ENCODE measurements around the gene HDAC3.
A peak's percentile ranks its signal among the peaks of the same experiment; 100 is the strongest.

The HDAC3 gene

DNA sequence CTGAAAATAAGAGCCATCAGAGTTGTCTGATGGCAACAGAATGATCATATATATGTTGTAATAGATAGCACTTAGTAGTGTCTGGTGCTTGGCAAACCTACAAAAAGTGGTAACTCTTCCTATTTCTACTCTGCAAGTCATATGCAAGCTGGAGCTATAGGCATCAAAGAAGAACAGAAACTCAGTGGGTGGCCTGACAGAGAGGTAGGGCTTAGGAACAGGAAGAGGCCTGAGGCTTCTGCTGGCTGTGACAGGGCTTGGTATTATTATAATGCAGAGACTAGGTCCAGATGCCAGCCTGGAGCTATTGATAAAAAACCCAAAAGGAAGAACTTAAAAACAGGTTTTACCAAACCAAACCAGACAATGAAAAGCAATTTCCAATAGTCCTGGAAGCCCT is 13.5 kb downstream of the HDAC3 start:
- no peak for TF ChIP-seq CTCF (conservative IDR thresholded peaks at IDR 0.05; ENCODE audit: low read depth, low read length)
- no peak for DNase-seq (ENCODE audit: low read depth)
- H3K4me3 ChIP-seq (ENCODE audit: low read length): no peak overlapping the region

DNA sequence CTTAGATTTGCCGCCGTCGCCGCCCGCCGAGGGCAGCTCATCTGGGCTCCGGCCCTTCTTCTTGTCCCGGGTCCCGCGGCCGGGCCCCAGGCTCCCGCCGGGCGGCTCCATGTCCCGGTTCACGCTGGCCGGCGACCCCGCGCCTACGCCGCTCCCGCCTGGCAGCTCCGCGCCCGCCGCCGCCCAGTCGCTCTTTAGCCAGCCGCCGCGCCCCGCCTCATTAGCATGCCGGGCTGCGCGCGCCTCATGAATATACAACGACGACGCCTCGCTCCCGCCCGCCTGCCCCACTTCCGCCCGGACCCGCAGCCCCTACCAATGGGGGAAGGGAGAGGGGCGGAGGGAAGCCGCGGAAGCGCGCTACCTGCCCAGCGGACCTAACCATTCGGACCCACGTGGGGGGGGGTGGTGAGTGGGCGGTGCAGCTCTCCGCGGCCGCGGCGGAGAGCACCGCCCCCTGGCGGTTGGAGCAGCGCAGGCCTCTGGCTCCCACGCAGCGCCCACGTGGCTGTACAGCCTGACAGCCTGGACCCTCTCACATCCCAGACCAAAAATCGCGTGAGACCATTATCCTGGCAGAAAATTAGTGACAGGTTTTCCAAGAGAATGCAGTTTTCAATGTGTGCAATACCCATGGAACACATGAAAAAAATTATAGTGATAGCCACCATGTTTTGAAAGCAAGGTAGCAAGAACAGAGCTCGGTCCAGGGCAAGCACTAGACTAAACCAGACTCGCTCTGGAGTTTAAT is 17.7 kb downstream of the HDAC3 start, which contains the start of gene DIAPH1:
TSS of gene DIAPH1 (minus strand) at position 197 of the 751 bp plus-strand sequence. CDS start at position 111, 86 bp downstream.
- peak; percentile 86 for DNase-seq (ENCODE audit: low read depth)
- peak within 1 kb of the TSS; percentile 79 for H3K4me3 ChIP-seq (ENCODE audit: low read length)
- TF ChIP-seq CTCF (conservative IDR thresholded peaks at IDR 0.05; ENCODE audit: low read depth, low read length): peak; percentile 97

GRCh38 chr5:141618030-141618803 is 18.4 kb downstream of the HDAC3 start:
- no peak for TF ChIP-seq CTCF (conservative IDR thresholded peaks at IDR 0.05; ENCODE audit: low read depth, low read length)
- DNase-seq (ENCODE audit: low read depth): no peak
- peak overlapping the region; percentile 79 for H3K4me3 ChIP-seq (ENCODE audit: low read length)

GRCh38 chr5:141617682-141618029 is 19.0 kb downstream of the HDAC3 start:
- peak overlapping the region; percentile 79 for H3K4me3 ChIP-seq (ENCODE audit: low read length)
- TF ChIP-seq CTCF (conservative IDR thresholded peaks at IDR 0.05; ENCODE audit: low read depth, low read length): no peak
- no peak for DNase-seq (ENCODE audit: low read depth)

GRCh38 chr5:141617128-141617527 is 19.5 kb downstream of the HDAC3 start:
- peak overlapping the region; percentile 79 for H3K4me3 ChIP-seq (ENCODE audit: low read length)
- no peak for DNase-seq (ENCODE audit: low read depth)
- no peak for TF ChIP-seq CTCF (conservative IDR thresholded peaks at IDR 0.05; ENCODE audit: low read depth, low read length)

- TF ChIP-seq CTCF (conservative IDR thresholded peaks at IDR 0.05; ENCODE audit: low read depth, low read length): no peak
- DNase-seq (ENCODE audit: low read depth): no peak
- no peak overlapping the region for H3K4me3 ChIP-seq (ENCODE audit: low read length)
These were observed 20.5 kb downstream of the HDAC3 start for GRCh38 chr5:141615991-141616720.
